22Rv1 (cell line): Measurements from ENCODE around the gene BTBD9.

ENCODE experiments used
- H3K27ac ChIP-seq: fragments of 450-650 bp; 2 replicates; pipeline ENCODE4 v1.5.1; 2017
- CTCF ChIP-seq: fragments of 450-650 bp; IDR thresholded peaks from 2 replicates; pipeline ENCODE4 v1.5.1; 2017; ENCODE audit warnings: mild to moderate bottlenecking
- ZFX ChIP-seq: fragments of 450-650 bp; IDR thresholded peaks from 2 replicates; pipeline ENCODE4 v1.6.1; 2017; ENCODE audit warnings: antibody characterized with exemption, borderline replicate concordance

BTBD9 gene

GRCh38 chr6:38493931-38494547, 145.7 kb downstream of the BTBD9 start:
- no peak for TF ChIP-seq ZFX
- peak; percentile 91 for TF ChIP-seq CTCF

GRCh38 chr6:38492031-38492430, 147.7 kb downstream of the BTBD9 start:
- TF ChIP-seq ZFX (no peak), CTCF (no peak)
- H3K27ac ChIP-seq = no peak overlapping the region

More at GRCh38 chr6:38493931-38494547, 145.7 kb downstream of the BTBD9 start:
- H3K27ac ChIP-seq = no peak overlapping the region

GRCh38 chr6:38489951-38490350, 149.8 kb downstream of the BTBD9 start:
- H3K27ac ChIP-seq = no peak overlapping the region
- TF ChIP-seq ZFX (no peak), CTCF (no peak)

- no peak overlapping the region for H3K27ac ChIP-seq
Measured at GRCh38 chr6:38487423-38487822, 152.3 kb downstream of the BTBD9 start.

GRCh38 chr6:38485488-38485887, 154.2 kb downstream of the BTBD9 start:
- H3K27ac ChIP-seq = no peak overlapping the region
- no peak for TF ChIP-seq ZFX
- no peak for TF ChIP-seq CTCF

More at GRCh38 chr6:38487423-38487822, 152.3 kb downstream of the BTBD9 start:
- TF ChIP-seq ZFX (no peak), CTCF (no peak)

- TF ChIP-seq CTCF (no peak), ZFX (no peak)
- no peak overlapping the region for H3K27ac ChIP-seq
Measured at GRCh38 chr6:38484656-38485055, 155.1 kb downstream of the BTBD9 start.

- no peak for TF ChIP-seq ZFX
- no peak for TF ChIP-seq CTCF
- no peak overlapping the region for H3K27ac ChIP-seq
Measured at GRCh38 chr6:38483526-38483925, 156.2 kb downstream of the BTBD9 start.
